Fibroblast of skin of abdomen (primary cell): ENCODE data around the gene FKBP6. TPM values are rescaled to one million over a fixed set of nuclear protein-coding genes. Genes with fewer than 3 reads are reported as not detected.
"Not testable (repeated sequence)": the region's sequence is repeated elsewhere in the genome, so short reads cannot be mapped to it uniquely, and the experiment has no call there.

Experiments used
- DNase-seq: peaks from one replicate; pipeline ENCODE4 v3.0.0-alpha.2; 2013
- polyA plus RNA-seq, 2 experiments: library from polyadenylated mRNA; unstranded; fragments of 120-200 nt; gene quantifications; one replicate each; pipeline ENCODE4 v1.2.1, GENCODE V29; 2013; ENCODE audit not compliant: insufficient read length in 2 of 2

The FKBP6 gene
- polyA plus RNA-seq (2013, experiment 1 of 2; ENCODE audit: insufficient read length): 0.14 TPM
- not detected for polyA plus RNA-seq (2013, experiment 2 of 2; ENCODE audit: insufficient read length)

- not testable (repeated sequence) for DNase-seq
Observed at GRCh38 chr7:73327922-73328321, at the start of gene FKBP6, which contains the start of gene TRIM50. TSS of gene FKBP6 (plus strand) at chr7:73328161. CDS start at chr7:73328429, 268 bp downstream. TSS of gene TRIM50 (minus strand) at chr7:73328082. CDS start at chr7:73324787, 3,295 bp downstream.

- not testable (repeated sequence) for DNase-seq
Observed at GRCh38 chr7:73297235-73297634, 30.7 kb upstream of the FKBP6 start.

GRCh38 chr7:73297706-73298105, 30.3 kb upstream of the FKBP6 start:
- DNase-seq: not testable (repeated sequence)

- DNase-seq: not testable (repeated sequence)
Observed at GRCh38 chr7:73299812-73300211, 28.1 kb upstream of the FKBP6 start.

- not testable (repeated sequence) for DNase-seq
Observed at GRCh38 chr7:73301108-73301507, 26.9 kb upstream of the FKBP6 start.

- not testable (repeated sequence) for DNase-seq
Observed at GRCh38 chr7:73302846-73303245, 25.1 kb upstream of the FKBP6 start.

GRCh38 chr7:73303546-73303945, 24.4 kb upstream of the FKBP6 start:
- DNase-seq: no peak

- no peak for DNase-seq
Observed at GRCh38 chr7:73304071-73304470, 23.9 kb upstream of the FKBP6 start.

GRCh38 chr7:73304612-73305387, 23.2 kb upstream of the FKBP6 start:
- DNase-seq: not testable (repeated sequence)

GRCh38 chr7:73307436-73307835, 20.5 kb upstream of the FKBP6 start:
- DNase-seq: no peak

- no peak for DNase-seq
Observed at GRCh38 chr7:73308074-73308664, 19.8 kb upstream of the FKBP6 start.

- peak; percentile 56 for DNase-seq
Observed at GRCh38 chr7:73308665-73309214, 19.2 kb upstream of the FKBP6 start, which contains the start of gene NSUN5. TSS of gene NSUN5 (minus strand) at chr7:73308826. CDS start at chr7:73308790, 36 bp downstream.

- not testable (repeated sequence) for DNase-seq
Observed at GRCh38 chr7:73311421-73311820, 16.5 kb upstream of the FKBP6 start.

- DNase-seq: no peak
Observed at GRCh38 chr7:73312831-73313520, 15.0 kb upstream of the FKBP6 start.

GRCh38 chr7:73313521-73313906, 14.4 kb upstream of the FKBP6 start:
- DNase-seq: no peak

GRCh38 chr7:73314271-73314670, 13.7 kb upstream of the FKBP6 start:
- DNase-seq: no peak

- no peak for DNase-seq
Observed at GRCh38 chr7:73316521-73316920, 11.4 kb upstream of the FKBP6 start.

GRCh38 chr7:73318656-73319204, 9.2 kb upstream of the FKBP6 start:
- not testable (repeated sequence) for DNase-seq

- not testable (repeated sequence) for DNase-seq
Observed at GRCh38 chr7:73319541-73319940, 8.4 kb upstream of the FKBP6 start.

- not testable (repeated sequence) for DNase-seq
Observed at GRCh38 chr7:73320009-73320408, 8.0 kb upstream of the FKBP6 start.

GRCh38 chr7:73323434-73324080, 4.4 kb upstream of the FKBP6 start:
- not testable (repeated sequence) for DNase-seq
